H1 (cell line): ENCODE measurements around the gene CTNS. TPM values are rescaled to one million over a fixed set of nuclear protein-coding genes. Genes with fewer than 3 reads are reported as not detected.

Experiments
- CTCF ChIA-PET: fragments of 300-600 bp; sonication (Branson Sonifier 250); formaldehyde crosslinking; loops from one replicate; lab custom pipeline; 2021; ENCODE audit not compliant: partially characterized antibody; lab: Charles Lee
- POLR2A ChIA-PET: fragments of 300-600 bp; sonication (Branson Sonifier 250); formaldehyde crosslinking; loops from one replicate; lab custom pipeline; 2021; ENCODE audit warnings: inconsistent platforms; ENCODE audit not compliant: partially characterized antibody; lab: Charles Lee
- DNase-seq, 2 experiments: peaks; one replicate each; pipeline versions ENCODE4 v3.0.0 to v3.0.0-alpha.2; 2010 to 2022; ENCODE audit warnings: low spot score in 2 of 2, low read depth in 1 of 2, mixed read lengths in 1 of 2
- FAIRE-seq: peaks from 2 replicates; lab custom pipeline; 2011; peaks lifted over from hg19 to GRCh38; lab: Jason Lieb, UNC
- H2AFZ ChIP-seq: 2 replicates; pipeline ENCODE4 v1.8.1; 2012; ENCODE audit warnings: low read length, inconsistent platforms
- H2AK5ac ChIP-seq: 2 replicates; pipeline ENCODE4 v1.6.1; 2013; ENCODE audit warnings: low read depth, low read length
- H2BK120ac ChIP-seq: replicated peaks from 2 replicates; pipeline ENCODE3; 2013; ENCODE audit warnings: low read depth, low read length, inconsistent platforms
- H2BK12ac ChIP-seq: 2 replicates; pipeline ENCODE4 v1.6.1; 2013; ENCODE audit warnings: low read depth, low read length
- H2BK15ac ChIP-seq: 2 replicates; pipeline ENCODE4 v1.6.1; 2013; ENCODE audit warnings: low read length
- H2BK20ac ChIP-seq: 2 replicates; pipeline ENCODE4 v1.6.1; 2013; ENCODE audit warnings: low read length
- H2BK5ac ChIP-seq: 2 replicates; pipeline ENCODE4 v1.6.1; 2013; ENCODE audit warnings: low read depth, low read length
- H3K14ac ChIP-seq: 2 replicates; pipeline ENCODE4 v1.6.1; 2013; ENCODE audit warnings: inconsistent platforms; ENCODE audit not compliant: insufficient read length
- H3K18ac ChIP-seq: 2 replicates; pipeline ENCODE4 v1.6.1; 2013; ENCODE audit warnings: low read length; ENCODE audit errors: extremely low read depth
- H3K23ac ChIP-seq: 2 replicates; pipeline ENCODE4 v1.6.1; 2013; ENCODE audit warnings: inconsistent platforms; ENCODE audit not compliant: insufficient read length
- H3K23me2 ChIP-seq: 2 replicates; pipeline ENCODE4 v1.6.1; 2013; ENCODE audit warnings: low read depth, low read length
- H3K27ac ChIP-seq: 2 replicates; pipeline ENCODE4 v1.6.1; 2011; ENCODE audit warnings: low read depth, low read length, inconsistent platforms
- H3K27me3 ChIP-seq, 4 experiments: replicated peaks in 1 of 4; 1 replicate in 1 of 4; 2 replicates in 3 of 4; pipeline versions ENCODE4 v1.6.1 to v1.8.1; 2011 to 2013; ENCODE audit warnings: low read length in 3 of 4, mild to moderate bottlenecking in 3 of 4, inconsistent platforms in 2 of 4, mixed read lengths in 2 of 4, moderate library complexity in 1 of 4; ENCODE audit not compliant: control insufficient read depth in 3 of 4, insufficient read depth in 3 of 4; ENCODE audit errors: extremely low read depth in 1 of 4
- H3K36me3 ChIP-seq, 4 experiments: 2 replicates each; pipeline versions ENCODE4 v1.6.1 to v1.8.1; 2011 to 2013; ENCODE audit warnings: mild to moderate bottlenecking in 4 of 4, low read length in 3 of 4, moderate library complexity in 2 of 4, control low read depth in 1 of 4, inconsistent platforms in 1 of 4; ENCODE audit not compliant: insufficient read depth in 4 of 4, control insufficient read depth in 2 of 4
- H3K4ac ChIP-seq: replicated peaks from 2 replicates; pipeline ENCODE3; 2013; ENCODE audit warnings: low read length, low read depth, mixed read lengths, inconsistent platforms; ENCODE audit not compliant: insufficient read length
- H3K4me1 ChIP-seq, 4 experiments: replicated peaks in 1 of 4; 1 replicate in 1 of 4; 2 replicates in 3 of 4; pipeline versions ENCODE4 v1.6.1 to v1.8.1; 2011 to 2013; ENCODE audit warnings: low read length in 3 of 4, inconsistent platforms in 2 of 4, mixed read lengths in 1 of 4; ENCODE audit not compliant: insufficient read depth in 4 of 4, control insufficient read depth in 3 of 4
- H3K4me2 ChIP-seq, 2 experiments: 2 replicates each; pipeline versions ENCODE4 v1.6.1 to v1.8.1; 2011 to 2013; ENCODE audit warnings: low read depth in 2 of 2, low read length in 2 of 2, control low read depth in 1 of 2, inconsistent platforms in 1 of 2, mild to moderate bottlenecking in 1 of 2; ENCODE audit not compliant: insufficient read depth in 1 of 2
- H3K4me3 ChIP-seq, 4 experiments: fragments of 200-600, 300-600 bp in 1 of 4; sonication (generic), shearing (Covaris generic), sonication (Bioruptor Twin) in 1 of 4; 2 replicates each; pipeline versions ENCODE4 v1.5.1 to v1.8.1; 2011 to 2016; ENCODE audit warnings: low read length in 4 of 4, low read depth in 3 of 4, control low read depth in 2 of 4, inconsistent platforms in 2 of 4, mild to moderate bottlenecking in 2 of 4, mixed read lengths in 1 of 4, moderate library complexity in 1 of 4; ENCODE audit not compliant: insufficient read depth in 2 of 4; ENCODE audit errors: extremely low read depth in 1 of 4
- H3K56ac ChIP-seq: replicated peaks from 2 replicates; pipeline ENCODE3; 2013; ENCODE audit warnings: low read depth, mild to moderate bottlenecking, mixed read lengths, low read length, inconsistent platforms; ENCODE audit not compliant: insufficient read length
- H3K79me1 ChIP-seq: 2 replicates; pipeline ENCODE4 v1.6.1; 2013; ENCODE audit warnings: low read depth, low read length, control low read depth
- H3K79me2 ChIP-seq, 2 experiments: 2 replicates each; pipeline versions ENCODE4 v1.6.1 to v1.8.1; 2012 to 2013; ENCODE audit warnings: low read length in 2 of 2, mild to moderate bottlenecking in 2 of 2, inconsistent platforms in 1 of 2; ENCODE audit not compliant: insufficient read depth in 2 of 2, control insufficient read depth in 1 of 2
- H3K9ac ChIP-seq, 4 experiments: replicated peaks in 1 of 4; 1 replicate in 1 of 4; 2 replicates in 3 of 4; pipeline versions ENCODE4 v1.6.1 to v1.8.1; 2011 to 2013; ENCODE audit warnings: low read depth in 3 of 4, low read length in 3 of 4, control low read depth in 2 of 4, mild to moderate bottlenecking in 2 of 4, moderate library complexity in 2 of 4, inconsistent platforms in 1 of 4; ENCODE audit errors: extremely low read depth in 1 of 4
- H3K9me3 ChIP-seq, 2 experiments: 2 replicates each; pipeline versions ENCODE4 v1.6.1 to v1.8.1; 2012 to 2013; ENCODE audit warnings: mild to moderate bottlenecking in 2 of 2, moderate library complexity in 2 of 2, control low read depth in 1 of 2, inconsistent platforms in 1 of 2, low read depth in 1 of 2, low read length in 1 of 2, mixed read lengths in 1 of 2; ENCODE audit not compliant: insufficient read depth in 2 of 2
- H4K20me1 ChIP-seq, 2 experiments: replicated peaks in 1 of 2; 2 replicates each; pipeline versions ENCODE3 to v1.8.1; 2011 to 2013; ENCODE audit warnings: inconsistent platforms in 2 of 2, low read length in 2 of 2, mild to moderate bottlenecking in 1 of 2; ENCODE audit not compliant: insufficient read depth in 2 of 2, control insufficient read depth in 1 of 2
- H4K5ac ChIP-seq: 2 replicates; pipeline ENCODE4 v1.6.1; 2013; ENCODE audit warnings: low read length, low read depth, mixed read lengths, inconsistent platforms; ENCODE audit not compliant: insufficient read length
- H4K8ac ChIP-seq: 2 replicates; pipeline ENCODE4 v1.8.0; 2013; ENCODE audit warnings: mild to moderate bottlenecking, moderate library complexity, low read length, inconsistent platforms; ENCODE audit not compliant: insufficient read depth; ENCODE audit errors: extremely low read depth
- H4K91ac ChIP-seq: replicated peaks from 2 replicates; pipeline ENCODE3; 2013; ENCODE audit warnings: low read length, mixed read lengths, inconsistent platforms; ENCODE audit not compliant: insufficient read length
- CTCF ChIP-seq, 3 experiments: IDR thresholded peaks; 1 replicate in 2 of 3; 2 replicates in 1 of 3; pipeline versions ENCODE4 v1.5.1 to v1.6.1; 2011; ENCODE audit warnings: low read length in 3 of 3, mild to moderate bottlenecking in 3 of 3, inconsistent platforms in 2 of 3, low read depth in 1 of 3, moderate library complexity in 1 of 3; ENCODE audit not compliant: insufficient read depth in 1 of 3; ENCODE audit errors: control extremely low read depth in 1 of 3
- E2F6 ChIP-seq: IDR thresholded peaks from 2 replicates; pipeline ENCODE4 v1.6.1; 2012; ENCODE audit warnings: inconsistent platforms
- EGR1 ChIP-seq: IDR thresholded peaks from 2 replicates; pipeline ENCODE4 v1.6.1; 2011; ENCODE audit warnings: low read depth, low read length, borderline replicate concordance
- MAFK ChIP-seq: IDR thresholded peaks from 2 replicates; pipeline ENCODE4 v1.6.1; 2012; ENCODE audit warnings: low read depth, mild to moderate bottlenecking, improper control_type of control experiment, low read length
- RAD21 ChIP-seq, 2 experiments: IDR thresholded peaks in 1 of 2; conservative IDR thresholded peaks in 1 of 2; 2 replicates each; pipeline ENCODE4 v1.6.1; 2011; ENCODE audit warnings: low read depth in 2 of 2, low read length in 2 of 2, improper control_type of control experiment in 1 of 2, inconsistent platforms in 1 of 2, mild to moderate bottlenecking in 1 of 2, moderate library complexity in 1 of 2
- SRF ChIP-seq: IDR thresholded peaks from 2 replicates; pipeline ENCODE4 v1.6.1; 2011; ENCODE audit warnings: mild to moderate bottlenecking, low read depth, low read length, moderate library complexity
- TAF1 ChIP-seq: IDR thresholded peaks from 2 replicates; pipeline ENCODE4 v1.6.1; 2011; ENCODE audit warnings: mild to moderate bottlenecking, low read depth, low read length
- TCF12 ChIP-seq: IDR thresholded peaks from 2 replicates; pipeline ENCODE4 v1.6.1; 2011; ENCODE audit warnings: low read depth, mild to moderate bottlenecking, low read length
- YY1 ChIP-seq: IDR thresholded peaks from 2 replicates; pipeline ENCODE4 v1.6.1; 2011; ENCODE audit warnings: low read depth, mild to moderate bottlenecking, low read length
- WGBS, 2 experiments: shearing (Covaris generic) in 1 of 2; methylation state at CpG; one replicate each; pipeline versions ENCODE4 v1.1.6 to v1.1.7; 2013 to 2015; ENCODE audit warnings: low lambda C conversion rate in 2 of 2, mixed read lengths in 2 of 2, inconsistent platforms in 1 of 2, low coverage in 1 of 2, missing lambda C conversion rate in 1 of 2; ENCODE audit not compliant: insufficient replicate concordance in 2 of 2, insufficient coverage in 1 of 2, insufficient read length in 1 of 2; ENCODE audit errors: extremely low coverage in 1 of 2, missing lambda C conversion rate in 1 of 2; 5-methylcytosine and 5-hydroxymethylcytosine counted together
- polyA plus RNA-seq, 7 experiments: library from polyadenylated mRNA; depleted of rRNA in 3 of 7; stranded (reverse) in 5 of 7; unstranded in 2 of 7; fragments of >200 nt in 5 of 7; fragments of 200-250 nt in 2 of 7; gene quantifications; 1 replicate in 5 of 7; 2 replicates in 1 of 7; 4 replicates in 1 of 7; pipeline versions ENCODE4 v1.2.1 to v1.2.3, GENCODE V29; 2011 to 2013; ENCODE audit warnings: missing spikeins in 2 of 7, mixed read lengths in 2 of 7
- total RNA-seq: library from RNA; stranded (reverse); fragmentation: NEBNext Ultra II Directional; extraction: Animal tissue kit (Norgen Biotek cat#: 25700); gene quantifications from 2 replicates; pipeline ENCODE4 v1.2.1, GENCODE V29; 2021

The CTNS gene
- total and polyA plus RNA-seq, 2 of the 8 experiments (the other 6 are each of a cell fraction or from before 2014, with no cell fraction given): 11.6 to 12.9 TPM

- no peak overlapping the region for H4K8ac ChIP-seq
- no peak for DNase-seq
- H2BK120ac ChIP-seq: no peak overlapping the region
- no peak overlapping the region for H3K9ac ChIP-seq
- POLR2A ChIA-PET: interaction anchor here (1.2 to 1.9 kb wide), 5 partner anchors 9 to 28 kb away, joined by 3 to 6 read pairs (median 6); partner anchors contain the start of genes EMC6 and TAX1BP3
- H3K23me2 ChIP-seq: peaks cover 6% of the 10 kb centered on the region; the same call in 1 of the 2 replicates
- no peak overlapping the region for H2BK15ac ChIP-seq
- no peaks in the 10 kb centered on the region; the same call in 1 of the 2 replicates for H3K79me1 ChIP-seq
- no peak overlapping the region for H4K91ac ChIP-seq
- no peak overlapping the region for H2BK5ac ChIP-seq
- H3K4me3 ChIP-seq: no peak overlapping the region
- no peak overlapping the region for H2AK5ac ChIP-seq
- peak; percentile 39 for FAIRE-seq
- H3K27me3 ChIP-seq: no peaks in the 10 kb centered on the region
- no peak overlapping the region for H3K4ac ChIP-seq
- H3K9me3 ChIP-seq: no peaks in the 10 kb centered on the region
- peaks cover 0 to 8% (median 5%) of the 10 kb centered on the region in 4 experiments; a peak in 3 of 7 replicates for H3K4me1 ChIP-seq
- peaks cover 0 to 5% of the 10 kb centered on the region in 2 experiments for H4K20me1 ChIP-seq
- no peak overlapping the region for H2BK20ac ChIP-seq
- no peak overlapping the region; a peak in 1 of 4 replicates for H3K4me2 ChIP-seq
- no peak overlapping the region for H3K14ac ChIP-seq
- no peak overlapping the region for H4K5ac ChIP-seq
- 84% methylated on average over 7 of the region's 7 CpGs; no CpG with 5 or more reads in 1 of the 2 experiments for WGBS, 2 experiments
- peaks cover 3 to 8% (median 3%) of the 10 kb centered on the region in 4 experiments; a peak in 5 of 8 replicates for H3K36me3 ChIP-seq
- H3K79me2 ChIP-seq: peaks cover 0 to 4% of the 10 kb centered on the region in 2 experiments; a peak in 2 of 4 replicates
- H3K27ac ChIP-seq: no peak overlapping the region
- H3K18ac ChIP-seq: no peak overlapping the region
- CTCF ChIA-PET: interaction anchor here (1.2 kb wide), 1 partner anchor 8 kb away, joined by 5 read pairs; no protein-coding TSS in a partner anchor
- H2AFZ ChIP-seq: no peak overlapping the region
- H3K23ac ChIP-seq: no peak overlapping the region
- no peak overlapping the region for H2BK12ac ChIP-seq
- no peak overlapping the region for H3K56ac ChIP-seq
- TF ChIP-seq CTCF (IDR thresholded peaks at IDR 0.05; ENCODE audit: control extremely low read depth in 1 of 3, insufficient read depth in 1 of 3, low read depth in 1 of 3, low read length in 3 of 3): no peak
- no peak for TF ChIP-seq TAF1
- TF ChIP-seq RAD21 (IDR thresholded peaks at IDR 0.05 in 1 of 2, conservative IDR thresholded peaks at IDR 0.05 in 1 of 2; ENCODE audit: low read depth in 2 of 2, low read length in 2 of 2): no peak
- TF ChIP-seq E2F6: no peak
- TF ChIP-seq MAFK: no peak
- no peak for TF ChIP-seq TCF12
- TF ChIP-seq YY1: no peak
- no peak for TF ChIP-seq SRF
- TF ChIP-seq EGR1: no peak
These were observed 3.5 kb downstream of the CTNS start for GRCh38 chr17:3639981-3640596.
